ENCODE measurements around the gene PTPRD.

The PTPRD gene

DNA sequence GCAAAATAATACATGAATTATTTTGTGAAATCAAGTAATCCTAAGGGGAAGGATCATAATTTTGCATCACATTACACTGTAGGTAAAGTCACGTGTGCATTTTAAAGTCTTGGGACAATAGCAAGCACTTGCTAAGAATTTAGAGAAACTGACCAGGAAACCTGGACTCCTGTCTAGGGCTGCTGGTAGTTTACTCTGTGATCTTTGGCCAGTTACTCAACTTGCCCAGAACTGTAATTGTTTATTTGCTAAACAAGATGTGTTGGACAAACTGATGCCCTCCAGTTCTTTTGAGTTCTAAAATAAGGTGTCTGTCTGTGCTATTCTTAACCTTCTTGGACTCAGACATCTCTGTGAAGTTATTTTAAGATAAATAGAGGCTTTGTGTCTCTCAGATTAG is 2218.5 kb downstream of the PTPRD start:
- DNase-seq (ENCODE audit: extremely low spot score): no peak
- ChIA-PET CTCF (no interaction called here), POLR2A (no interaction called here)
- TF ChIP-seq, protein P1, sequence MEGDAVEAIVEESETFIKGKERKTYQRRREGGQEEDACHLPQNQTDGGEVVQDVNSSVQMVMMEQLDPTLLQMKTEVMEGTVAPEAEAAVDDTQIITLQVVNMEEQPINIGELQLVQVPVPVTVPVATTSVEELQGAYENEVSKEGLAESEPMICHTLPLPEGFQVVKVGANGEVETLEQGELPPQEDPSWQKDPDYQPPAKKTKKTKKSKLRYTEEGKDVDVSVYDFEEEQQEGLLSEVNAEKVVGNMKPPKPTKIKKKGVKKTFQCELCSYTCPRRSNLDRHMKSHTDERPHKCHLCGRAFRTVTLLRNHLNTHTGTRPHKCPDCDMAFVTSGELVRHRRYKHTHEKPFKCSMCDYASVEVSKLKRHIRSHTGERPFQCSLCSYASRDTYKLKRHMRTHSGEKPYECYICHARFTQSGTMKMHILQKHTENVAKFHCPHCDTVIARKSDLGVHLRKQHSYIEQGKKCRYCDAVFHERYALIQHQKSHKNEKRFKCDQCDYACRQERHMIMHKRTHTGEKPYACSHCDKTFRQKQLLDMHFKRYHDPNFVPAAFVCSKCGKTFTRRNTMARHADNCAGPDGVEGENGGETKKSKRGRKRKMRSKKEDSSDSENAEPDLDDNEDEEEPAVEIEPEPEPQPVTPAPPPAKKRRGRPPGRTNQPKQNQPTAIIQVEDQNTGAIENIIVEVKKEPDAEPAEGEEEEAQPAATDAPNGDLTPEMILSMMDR (IDR thresholded peaks at IDR 0.05; ENCODE audit: control extremely low read depth, extremely low read depth, low read depth, missing control alignments): no peak

GRCh38 chr9:8392866-8393265 is 2219.9 kb downstream of the PTPRD start:
- POLR2A ChIA-PET: no interaction called here
- no peak for DNase-seq (ENCODE audit: extremely low spot score)
- CTCF ChIA-PET: interaction anchor here (1.1 kb wide), 1 partner anchor 16 kb away, joined by 3 read pairs; no protein-coding TSS in a partner anchor
- TF ChIP-seq, protein P1 (IDR thresholded peaks at IDR 0.05; ENCODE audit: control extremely low read depth, extremely low read depth, low read depth, missing control alignments): no peak

DNA sequence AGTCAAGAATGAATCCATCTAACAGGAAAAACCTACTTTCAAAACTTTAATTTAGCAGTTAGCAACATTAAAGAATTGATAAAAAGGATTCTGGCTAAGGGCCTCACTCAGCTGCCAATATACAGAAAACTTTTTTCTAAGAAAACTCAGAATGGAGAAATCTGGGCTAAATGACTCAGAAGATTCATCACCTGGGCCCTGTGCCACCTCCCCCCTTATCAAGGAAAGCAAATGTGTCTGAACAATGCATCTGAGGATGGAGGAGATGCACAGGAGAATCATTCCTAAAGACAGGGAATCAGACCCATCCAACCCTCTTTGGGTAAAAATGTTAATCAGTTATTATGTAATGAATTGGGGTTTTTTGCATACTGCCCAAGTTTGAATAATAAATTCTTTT is 2221.2 kb downstream of the PTPRD start:
- no peak for DNase-seq (ENCODE audit: extremely low spot score)
- TF ChIP-seq, protein P1 (IDR thresholded peaks at IDR 0.05; ENCODE audit: control extremely low read depth, extremely low read depth, low read depth, missing control alignments): no peak
- ChIA-PET POLR2A (no interaction called here), CTCF (no interaction called here)

GRCh38 chr9:8391132-8391531 is 2221.7 kb downstream of the PTPRD start:
- CTCF ChIA-PET: interaction anchor here (1.2 to 1.7 kb wide), 2 partner anchors 21 to 25 kb away, joined by 3 read pairs; no protein-coding TSS in a partner anchor
- POLR2A ChIA-PET: no interaction called here
- TF ChIP-seq, protein P1 (IDR thresholded peaks at IDR 0.05; ENCODE audit: control extremely low read depth, extremely low read depth, low read depth, missing control alignments): no peak
- DNase-seq (ENCODE audit: extremely low spot score): no peak

GRCh38 chr9:8390571-8390970 is 2222.2 kb downstream of the PTPRD start:
- no peak for DNase-seq (ENCODE audit: extremely low spot score)
- CTCF ChIA-PET: interaction anchor here (1.2 to 1.7 kb wide), 2 partner anchors 21 to 26 kb away, joined by 3 read pairs; no protein-coding TSS in a partner anchor

DNA sequence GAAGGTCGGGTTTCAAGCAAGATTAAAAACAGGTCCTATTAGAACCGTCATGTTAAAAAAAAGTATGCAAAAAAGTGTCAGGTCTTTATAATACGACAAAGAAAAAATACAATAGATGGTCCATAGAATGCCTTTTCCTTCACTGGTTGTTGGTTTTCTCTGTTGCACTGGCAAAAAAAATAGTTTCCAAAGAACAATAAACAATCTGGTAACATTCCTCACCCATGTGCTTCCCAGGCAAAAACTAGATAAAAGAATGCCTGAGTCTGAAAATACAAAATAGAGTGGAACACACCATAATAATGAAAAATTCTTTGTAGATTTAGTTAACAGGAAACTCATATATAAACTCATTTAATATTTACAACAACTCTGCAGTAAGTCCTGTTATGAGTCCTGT is 2223.3 kb downstream of the PTPRD start:
- DNase-seq (ENCODE audit: extremely low spot score): no peak
- TF ChIP-seq, protein P1 (IDR thresholded peaks at IDR 0.05; ENCODE audit: control extremely low read depth, extremely low read depth, low read depth, missing control alignments): no peak
- ChIA-PET CTCF (interaction anchor here (1.7 kb wide), 1 partner anchor 27 kb away, joined by 3 read pairs; no protein-coding TSS in a partner anchor), POLR2A (no interaction called here)

More at GRCh38 chr9:8390571-8390970, 2222.2 kb downstream of the PTPRD start:
- TF ChIP-seq, protein P1 (IDR thresholded peaks at IDR 0.05; ENCODE audit: control extremely low read depth, extremely low read depth, low read depth, missing control alignments): no peak
- POLR2A ChIA-PET: no interaction called here

- TF ChIP-seq, protein P1 (IDR thresholded peaks at IDR 0.05; ENCODE audit: control extremely low read depth, extremely low read depth, low read depth, missing control alignments): no peak
- ChIA-PET POLR2A (no interaction called here), CTCF (no interaction called here)
- DNase-seq (ENCODE audit: extremely low spot score): no peak
These were observed 2224.7 kb downstream of the PTPRD start for GRCh38 chr9:8388132-8388531.
